Measurements from ENCODE around the gene ZNF512.

DNA sequence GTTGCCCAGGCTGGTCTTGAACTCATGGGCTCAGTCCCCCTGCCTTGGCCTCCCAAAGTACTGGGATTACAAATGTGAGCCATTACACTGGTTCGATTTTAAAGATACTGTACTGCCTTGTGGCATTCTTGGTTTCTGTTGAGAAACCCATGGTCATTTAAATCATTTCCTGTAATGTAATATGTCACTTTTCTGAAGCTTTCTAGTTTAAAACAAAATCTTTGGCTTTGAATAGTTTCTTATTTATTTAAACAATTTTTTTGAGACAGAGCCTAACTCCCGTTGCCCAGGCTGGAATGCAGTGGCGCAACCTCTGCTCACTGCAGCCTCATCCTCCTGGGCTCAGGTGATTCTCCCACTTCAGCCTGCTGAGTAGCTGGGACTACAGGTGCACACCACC is 8.9 kb downstream of the ZNF512 start:
- TF ChIP-seq, protein P1, sequence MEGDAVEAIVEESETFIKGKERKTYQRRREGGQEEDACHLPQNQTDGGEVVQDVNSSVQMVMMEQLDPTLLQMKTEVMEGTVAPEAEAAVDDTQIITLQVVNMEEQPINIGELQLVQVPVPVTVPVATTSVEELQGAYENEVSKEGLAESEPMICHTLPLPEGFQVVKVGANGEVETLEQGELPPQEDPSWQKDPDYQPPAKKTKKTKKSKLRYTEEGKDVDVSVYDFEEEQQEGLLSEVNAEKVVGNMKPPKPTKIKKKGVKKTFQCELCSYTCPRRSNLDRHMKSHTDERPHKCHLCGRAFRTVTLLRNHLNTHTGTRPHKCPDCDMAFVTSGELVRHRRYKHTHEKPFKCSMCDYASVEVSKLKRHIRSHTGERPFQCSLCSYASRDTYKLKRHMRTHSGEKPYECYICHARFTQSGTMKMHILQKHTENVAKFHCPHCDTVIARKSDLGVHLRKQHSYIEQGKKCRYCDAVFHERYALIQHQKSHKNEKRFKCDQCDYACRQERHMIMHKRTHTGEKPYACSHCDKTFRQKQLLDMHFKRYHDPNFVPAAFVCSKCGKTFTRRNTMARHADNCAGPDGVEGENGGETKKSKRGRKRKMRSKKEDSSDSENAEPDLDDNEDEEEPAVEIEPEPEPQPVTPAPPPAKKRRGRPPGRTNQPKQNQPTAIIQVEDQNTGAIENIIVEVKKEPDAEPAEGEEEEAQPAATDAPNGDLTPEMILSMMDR (optimal IDR thresholded peaks at IDR 0.05 in 1 of 3, IDR thresholded peaks at IDR 0.05 in 1 of 3, conservative IDR thresholded peaks at IDR 0.05 in 1 of 3; ENCODE audit: extremely low read depth in 1 of 3, insufficient read depth in 2 of 3, low read length in 3 of 3), result no peak
- TF ChIP-seq EZH2 (IDR thresholded peaks at IDR 0.05; ENCODE audit: low read length), result no peak

Measured in keratinocyte (primary cell).